GM12873 (cell line): Measurements from ENCODE around the gene IL22.
A peak's percentile ranks its signal among the peaks of the same experiment; 100 is the strongest.

Source experiments
- CTCF ChIP-seq: IDR thresholded peaks from 2 replicates; pipeline ENCODE4 v1.5.1; 2012; ENCODE audit warnings: low read depth, mild to moderate bottlenecking, moderate library complexity, low read length, control low read depth; ENCODE audit not compliant: insufficient read depth; ENCODE audit errors: missing control alignments

The IL22 gene

GRCh38 chr12:68247785-68248184 is 5.6 kb downstream of the IL22 start:
- TF ChIP-seq CTCF: no peak

- no peak for TF ChIP-seq CTCF
Measured at GRCh38 chr12:68246350-68246749, 7.1 kb downstream of the IL22 start.

GRCh38 chr12:68245180-68246021 is 8.0 kb downstream of the IL22 start:
- no peak for TF ChIP-seq CTCF

- TF ChIP-seq CTCF: no peak
Measured at GRCh38 chr12:68242777-68243176, 10.6 kb downstream of the IL22 start.

- TF ChIP-seq CTCF: peak; percentile 14
Measured at GRCh38 chr12:68240975-68241374, 12.4 kb downstream of the IL22 start.

GRCh38 chr12:68240079-68240478 is 13.3 kb downstream of the IL22 start:
- TF ChIP-seq CTCF: no peak

- TF ChIP-seq CTCF: no peak
Measured at GRCh38 chr12:68239309-68239982, 14.0 kb downstream of the IL22 start.
